A549 (cell line): ENCODE results near the gene ENO3. TPM values are rescaled to one million over a fixed set of nuclear protein-coding genes. Genes with fewer than 3 reads are reported as not detected.

Source experiments
- ATAC-seq, 2 experiments: fragments of 200-7000 bp in 1 of 2; fragments of >200 bp in 1 of 2; cut with Nextera tagmentation in 1 of 2; cut with Tn5 transposase in 1 of 2; 3 replicates each; pipeline versions ENCODE4 v1.8.0 to v1.9.1; 2018 to 2020; ENCODE audit warnings: mild to moderate bottlenecking in 1 of 2, moderate library complexity in 1 of 2
- CTCF ChIA-PET: fragments of 300-600 bp; sonication (Branson Sonifier 250); formaldehyde crosslinking; extraction: SDS; loops from one replicate; lab custom pipeline; 2021; ENCODE audit warnings: antibody characterized with exemption, inconsistent platforms; lab: Yijun Ruan, JAX
- POLR2A ChIA-PET: fragments of 350-600 bp; formaldehyde crosslinking; extraction: SDS; loops from one replicate; lab custom pipeline; 2021; ENCODE audit warnings: antibody characterized with exemption, inconsistent platforms; lab: Yijun Ruan, JAX
- DNase-seq, 2 experiments: peaks; one replicate each; pipeline versions ENCODE4 v3.0.0 to v3.0.0-alpha.2; 2011 to 2016; ENCODE audit warnings: low read depth in 1 of 2, low spot score in 1 of 2
- FAIRE-seq: peaks from 2 replicates; lab custom pipeline; 2011; peaks lifted over from hg19 to GRCh38; lab: Jason Lieb, UNC
- H3K27ac ChIP-seq, 2 experiments: fragments of >200 bp; sonication (Bioruptor Twin); formaldehyde crosslinking; 3 replicates each; pipeline ENCODE4 v1.5.1; 2016 to 2017
- H3K4me1 ChIP-seq: fragments of >200 bp; sonication (Bioruptor Twin); formaldehyde crosslinking; 3 replicates; pipeline ENCODE4 v1.6.1; 2016
- H3K4me2 ChIP-seq: fragments of >200 bp; sonication (Bioruptor Twin); formaldehyde crosslinking; 3 replicates; pipeline ENCODE4 v1.6.1; 2016
- H3K4me3 ChIP-seq: fragments of >200 bp; sonication (Bioruptor Twin); formaldehyde crosslinking; 3 replicates; pipeline ENCODE4 v1.5.1; 2016
- H3K9me3 ChIP-seq: fragments of >200 bp; sonication (Bioruptor Twin); formaldehyde crosslinking; 3 replicates; pipeline ENCODE4 v1.6.1; 2016
- CBX2 ChIP-seq: fragments of 200-600 bp; sonication (generic); IDR thresholded peaks from 2 replicates; pipeline ENCODE4 v1.6.1; 2016; ENCODE audit warnings: low read depth, mild to moderate bottlenecking, borderline replicate concordance
- CBX8 ChIP-seq: fragments of 200-600 bp; sonication (generic); IDR thresholded peaks from 2 replicates; pipeline ENCODE4 v1.6.1; 2016
- CEBPB ChIP-seq, 2 experiments: fragments of >200 bp in 1 of 2; sonication (Bioruptor Twin) in 1 of 2; formaldehyde crosslinking in 1 of 2; IDR thresholded peaks; 2 replicates each; pipeline ENCODE4 v1.6.1; 2012 to 2016
- CHD2 ChIP-seq: fragments of 150-350 bp; IDR thresholded peaks from 2 replicates; pipeline ENCODE4 v1.6.1; 2014; ENCODE audit warnings: low read length; ENCODE audit not compliant: partially characterized antibody
- CHD4 ChIP-seq: fragments of 200-600 bp; sonication (generic); IDR thresholded peaks from 2 replicates; pipeline ENCODE4 v1.6.1; 2016; ENCODE audit warnings: antibody characterized with exemption, mild to moderate bottlenecking, borderline replicate concordance
- EHF ChIP-seq: fragments of 250-450 bp; sonication (Bioruptor Pico); IDR thresholded peaks from 2 replicates; pipeline ENCODE4 v1.5.0; 2020; ENCODE audit warnings: mild to moderate bottlenecking
- HDAC2 ChIP-seq: fragments of 200-600 bp; sonication (generic); IDR thresholded peaks from 2 replicates; pipeline ENCODE4 v1.6.1; 2016
- HEYL ChIP-seq: fragments of 250-450 bp; sonication (Bioruptor Pico); IDR thresholded peaks from 2 replicates; pipeline ENCODE4 v1.8.0; 2021; ENCODE audit warnings: mild to moderate bottlenecking, moderate library complexity
- JUN ChIP-seq, 2 experiments: fragments of >200 bp; sonication (Bioruptor Twin); formaldehyde crosslinking; IDR thresholded peaks; 2 replicates in 1 of 2; 3 replicates in 1 of 2; pipeline ENCODE4 v1.6.1; 2016 to 2017
- JUNB ChIP-seq: fragments of >200 bp; sonication (Bioruptor Twin); formaldehyde crosslinking; IDR thresholded peaks from 2 replicates; pipeline ENCODE4 v1.6.1; 2016
- MAFK ChIP-seq: fragments of 450-650 bp; IDR thresholded peaks from 2 replicates; pipeline ENCODE4 v1.6.1; 2014; ENCODE audit not compliant: partially characterized antibody
- MYC ChIP-seq: IDR thresholded peaks from 2 replicates; pipeline ENCODE4 v1.6.1; 2012; ENCODE audit warnings: mild to moderate bottlenecking, inconsistent platforms, low read length, improper control_type of control experiment, borderline replicate concordance
- NPAS2 ChIP-seq: fragments of 250-450 bp; sonication (Bioruptor Pico); IDR thresholded peaks from 2 replicates; pipeline ENCODE4 v1.8.0; 2022; ENCODE audit warnings: mild to moderate bottlenecking, moderate library complexity, borderline replicate concordance
- POLR2A ChIP-seq: IDR thresholded peaks from 2 replicates; pipeline ENCODE4 v1.6.1; 2012; ENCODE audit warnings: mild to moderate bottlenecking, low read length
- RAD21 ChIP-seq, 2 experiments: fragments of >200 bp in 1 of 2; sonication (Bioruptor Twin) in 1 of 2; formaldehyde crosslinking in 1 of 2; IDR thresholded peaks in 1 of 2; conservative IDR thresholded peaks in 1 of 2; 2 replicates in 1 of 2; 3 replicates in 1 of 2; pipeline ENCODE4 v1.6.1; 2012 to 2018; ENCODE audit warnings: inconsistent platforms in 1 of 2
- RNF2 ChIP-seq: fragments of 200-600 bp; sonication (generic); IDR thresholded peaks from 2 replicates; pipeline ENCODE4 v1.6.1; 2016; ENCODE audit warnings: low read depth, mild to moderate bottlenecking, antibody characterized with exemption, moderate library complexity, borderline replicate concordance
- SMC3 ChIP-seq: fragments of >200 bp; sonication (Bioruptor Twin); formaldehyde crosslinking; IDR thresholded peaks from 3 replicates; pipeline ENCODE4 v1.6.1; 2018; ENCODE audit warnings: inconsistent platforms
- ZFP36 ChIP-seq: fragments of 450-650 bp; IDR thresholded peaks from 2 replicates; pipeline ENCODE4 v1.6.1; 2014; ENCODE audit warnings: borderline replicate concordance; ENCODE audit not compliant: partially characterized antibody
- WGBS: methylation state at CpG from one replicate; pipeline ENCODE4 v1.1.6; 2017; ENCODE audit errors: missing lambda C conversion rate; 5-methylcytosine and 5-hydroxymethylcytosine counted together
- polyA plus RNA-seq, 4 experiments: library from polyadenylated mRNA; depleted of rRNA in 3 of 4; stranded (reverse); fragments of >200 nt; fragmentation: RNase III in 1 of 4; extraction: RNeasy Plus Mini Kit Qiagen cat#74134 plus additional on column Dnase treatment in 1 of 4; gene quantifications; 2 replicates in 3 of 4; 3 replicates in 1 of 4; pipeline ENCODE4 v1.2.3, GENCODE V29; 2011 to 2017
- TF ChIP-seq, protein P1 (sequence below): fragments of 450-650 bp; IDR thresholded peaks from 2 replicates; pipeline ENCODE4 v1.6.1; 2014; ENCODE audit warnings: antibody characterized with exemption
- TF ChIP-seq, protein P2 (sequence below): fragments of >200 bp; sonication (Bioruptor Twin); formaldehyde crosslinking; IDR thresholded peaks from 2 replicates; pipeline ENCODE4 v1.6.1; 2016
- TF ChIP-seq, protein P3 (sequence below): fragments of 150-350 bp; IDR thresholded peaks from 2 replicates; pipeline ENCODE4 v1.6.1; 2014; ENCODE audit warnings: low read depth, mild to moderate bottlenecking, low read length
- TF ChIP-seq, protein P4 (sequence below): fragments of 250-450 bp; sonication (Bioruptor Pico); IDR thresholded peaks from 2 replicates; pipeline ENCODE4 v1.5.0; 2021; ENCODE audit warnings: mild to moderate bottlenecking, moderate library complexity, borderline replicate concordance
- TF ChIP-seq, protein P5 (sequence below): fragments of 200-600 bp; sonication (generic); IDR thresholded peaks from 2 replicates; pipeline ENCODE4 v1.6.1; 2016; ENCODE audit warnings: antibody characterized with exemption, mild to moderate bottlenecking, moderate library complexity

The ENO3 gene
- polyA plus RNA-seq, 2 of the 4 experiments (the other 2 are of a cell fraction), result 52.5 to 109 TPM

DNA sequence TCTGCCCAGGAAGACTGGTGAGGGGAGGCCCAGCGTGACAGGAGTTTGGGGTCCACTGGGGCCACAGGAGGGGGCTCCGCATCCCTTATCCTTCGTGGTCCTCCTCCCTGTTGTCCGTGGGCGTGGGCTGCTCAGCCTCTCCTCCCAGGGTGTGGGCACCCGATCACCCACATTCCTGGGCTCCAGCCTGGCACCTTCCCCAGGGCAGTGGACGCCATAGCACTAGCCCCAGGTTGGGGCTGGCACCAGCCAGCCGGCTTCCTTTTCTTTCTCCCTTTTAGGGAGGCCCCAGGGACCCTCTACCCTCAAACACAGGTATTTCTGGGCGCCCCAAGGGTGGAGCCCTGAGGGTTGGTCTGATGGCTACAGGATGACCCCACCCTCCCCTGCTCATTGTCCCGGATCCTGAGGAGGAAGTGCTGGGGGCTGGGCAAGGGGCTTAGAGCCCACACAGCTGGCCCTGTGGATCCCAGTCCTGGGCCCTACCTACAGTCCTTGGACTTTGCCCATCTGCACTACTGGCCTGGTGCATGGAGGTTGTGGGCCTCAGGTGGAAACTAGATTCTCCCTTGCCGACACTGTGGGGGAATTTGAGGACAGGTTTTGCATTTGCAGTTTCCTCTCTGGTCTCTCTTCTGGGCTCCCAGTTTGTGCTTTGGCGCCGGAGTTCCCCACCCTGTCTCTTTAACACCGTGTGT is 48.0 kb downstream of the ENO3 start:
- POLR2A ChIA-PET, result interaction anchor here (0.6 to 2.3 kb wide), 3 partner anchors 8 to 239 kb away, joined by 3 to 15 read pairs (median 4); partner anchors contain the start of gene CAMTA2
- WGBS, result 18% methylated on average over 14 of the region's 14 CpGs
- FAIRE-seq, result no peak
- peak in 1 of 2 experiments; percentile 44 for DNase-seq
- peak in 1 of 2 experiments; percentile 14; a peak in 3 of 6 replicates for ATAC-seq
- peak overlapping the region; percentile 89 for H3K4me2 ChIP-seq
- H3K4me3 ChIP-seq, result peak overlapping the region; percentile 95
- no peaks in the 10 kb centered on the region for H3K9me3 ChIP-seq
- TF ChIP-seq, protein P1, sequence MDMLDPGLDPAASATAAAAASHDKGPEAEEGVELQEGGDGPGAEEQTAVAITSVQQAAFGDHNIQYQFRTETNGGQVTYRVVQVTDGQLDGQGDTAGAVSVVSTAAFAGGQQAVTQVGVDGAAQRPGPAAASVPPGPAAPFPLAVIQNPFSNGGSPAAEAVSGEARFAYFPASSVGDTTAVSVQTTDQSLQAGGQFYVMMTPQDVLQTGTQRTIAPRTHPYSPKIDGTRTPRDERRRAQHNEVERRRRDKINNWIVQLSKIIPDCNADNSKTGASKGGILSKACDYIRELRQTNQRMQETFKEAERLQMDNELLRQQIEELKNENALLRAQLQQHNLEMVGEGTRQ, result no peak
- no peak for TF ChIP-seq CHD2
- TF ChIP-seq JUNB, result no peak
- TF ChIP-seq HDAC2, result no peak
- no peak for TF ChIP-seq CEBPB (IDR thresholded peaks at IDR 0.05)
- TF ChIP-seq JUN (IDR thresholded peaks at IDR 0.05), result no peak
- TF ChIP-seq MYC, result no peak
- no peak for TF ChIP-seq HEYL (CRISPR knock-in tag)
- TF ChIP-seq SMC3, result no peak
- TF ChIP-seq, protein P2, sequence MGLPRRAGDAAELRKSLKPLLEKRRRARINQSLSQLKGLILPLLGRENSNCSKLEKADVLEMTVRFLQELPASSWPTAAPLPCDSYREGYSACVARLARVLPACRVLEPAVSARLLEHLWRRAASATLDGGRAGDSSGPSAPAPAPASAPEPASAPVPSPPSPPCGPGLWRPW, result no peak
- no peak for TF ChIP-seq CBX2
- TF ChIP-seq, protein P3, sequence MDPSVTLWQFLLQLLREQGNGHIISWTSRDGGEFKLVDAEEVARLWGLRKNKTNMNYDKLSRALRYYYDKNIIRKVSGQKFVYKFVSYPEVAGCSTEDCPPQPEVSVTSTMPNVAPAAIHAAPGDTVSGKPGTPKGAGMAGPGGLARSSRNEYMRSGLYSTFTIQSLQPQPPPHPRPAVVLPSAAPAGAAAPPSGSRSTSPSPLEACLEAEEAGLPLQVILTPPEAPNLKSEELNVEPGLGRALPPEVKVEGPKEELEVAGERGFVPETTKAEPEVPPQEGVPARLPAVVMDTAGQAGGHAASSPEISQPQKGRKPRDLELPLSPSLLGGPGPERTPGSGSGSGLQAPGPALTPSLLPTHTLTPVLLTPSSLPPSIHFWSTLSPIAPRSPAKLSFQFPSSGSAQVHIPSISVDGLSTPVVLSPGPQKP, result no peak
- peaks cover 26% of the 10 kb centered on the region for H3K4me1 ChIP-seq
- peak overlapping the region; percentile 87 to 91 for H3K27ac ChIP-seq
- CTCF ChIA-PET, result interaction anchor here (1.4 to 4.3 kb wide), 6 partner anchors 11 to 63 kb away, joined by 5 to 23 read pairs (median 12); partner anchors contain the start of gene CAMTA2

DNA sequence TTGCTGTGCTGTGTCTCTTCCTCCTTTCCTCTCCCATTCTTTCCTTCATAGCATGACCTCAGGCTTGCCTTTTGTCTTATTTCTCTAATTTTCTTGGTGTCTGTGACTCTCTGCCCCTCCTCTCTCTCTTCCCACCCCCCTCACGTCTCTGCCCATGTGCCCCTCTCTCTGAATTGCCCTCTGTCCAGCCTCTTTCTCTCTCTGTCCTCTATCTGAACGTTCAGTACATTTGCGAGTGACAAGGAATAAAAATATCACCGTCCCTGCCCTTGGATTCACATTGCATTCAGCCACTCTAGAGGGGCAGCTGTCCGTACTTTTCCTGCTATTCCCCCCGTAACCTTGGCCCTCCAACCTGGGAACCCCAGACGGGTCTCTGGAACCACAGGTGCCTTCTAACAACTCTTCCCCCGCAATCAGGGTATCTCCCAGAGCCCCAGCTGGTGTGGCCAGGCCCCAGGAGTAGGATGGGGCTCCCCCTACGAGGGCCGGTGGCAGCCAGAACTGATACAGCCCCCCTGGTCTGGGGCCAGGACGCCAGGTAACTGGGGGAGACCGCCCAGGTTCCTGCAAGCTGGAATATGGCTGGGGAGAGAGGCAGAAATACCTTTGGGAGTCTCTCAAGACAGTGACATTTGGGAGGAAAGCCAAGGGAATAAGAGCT is 48.6 kb downstream of the ENO3 start:
- Histone ChIP-seq H3K9me3 (no peaks in the 10 kb centered on the region), H3K4me1 (peaks cover 26% of the 10 kb centered on the region), H3K4me3 (peak overlapping the region; percentile 95), H3K27ac (peak overlapping the region; percentile 87 to 91), H3K4me2 (peak overlapping the region; percentile 89)
- DNase-seq, result no peak
- no peak for FAIRE-seq
- no peak for ATAC-seq
- POLR2A ChIA-PET, result no interaction called here
- WGBS, result 75% methylated on average over 12 of the region's 12 CpGs
- CTCF ChIA-PET, result interaction anchor here (1.1 to 4.3 kb wide), 6 partner anchors 12 to 62 kb away, joined by 3 to 18 read pairs (median 8); partner anchors contain the start of genes CAMTA2 and SPAG7
- TF ChIP-seq POLR2A, result no peak
- no peak for TF ChIP-seq CHD4
- TF ChIP-seq, protein P4, sequence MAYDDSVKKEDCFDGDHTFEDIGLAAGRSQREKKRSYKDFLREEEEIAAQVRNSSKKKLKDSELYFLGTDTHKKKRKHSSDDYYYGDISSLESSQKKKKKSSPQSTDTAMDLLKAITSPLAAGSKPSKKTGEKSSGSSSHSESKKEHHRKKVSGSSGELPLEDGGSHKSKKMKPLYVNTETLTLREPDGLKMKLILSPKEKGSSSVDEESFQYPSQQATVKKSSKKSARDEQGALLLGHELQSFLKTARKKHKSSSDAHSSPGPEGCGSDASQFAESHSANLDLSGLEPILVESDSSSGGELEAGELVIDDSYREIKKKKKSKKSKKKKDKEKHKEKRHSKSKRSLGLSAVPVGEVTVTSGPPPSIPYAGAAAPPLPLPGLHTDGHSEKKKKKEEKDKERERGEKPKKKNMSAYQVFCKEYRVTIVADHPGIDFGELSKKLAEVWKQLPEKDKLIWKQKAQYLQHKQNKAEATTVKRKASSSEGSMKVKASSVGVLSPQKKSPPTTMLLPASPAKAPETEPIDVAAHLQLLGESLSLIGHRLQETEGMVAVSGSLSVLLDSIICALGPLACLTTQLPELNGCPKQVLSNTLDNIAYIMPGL (CRISPR knock-in tag), result no peak
- no peak for TF ChIP-seq EHF
- no peak for TF ChIP-seq RNF2
- no peak for TF ChIP-seq NPAS2
- TF ChIP-seq RAD21 (conservative IDR thresholded peaks at IDR 0.05 in 1 of 2, IDR thresholded peaks at IDR 0.05 in 1 of 2), result no peak
- TF ChIP-seq MAFK, result no peak
- TF ChIP-seq, protein P5, sequence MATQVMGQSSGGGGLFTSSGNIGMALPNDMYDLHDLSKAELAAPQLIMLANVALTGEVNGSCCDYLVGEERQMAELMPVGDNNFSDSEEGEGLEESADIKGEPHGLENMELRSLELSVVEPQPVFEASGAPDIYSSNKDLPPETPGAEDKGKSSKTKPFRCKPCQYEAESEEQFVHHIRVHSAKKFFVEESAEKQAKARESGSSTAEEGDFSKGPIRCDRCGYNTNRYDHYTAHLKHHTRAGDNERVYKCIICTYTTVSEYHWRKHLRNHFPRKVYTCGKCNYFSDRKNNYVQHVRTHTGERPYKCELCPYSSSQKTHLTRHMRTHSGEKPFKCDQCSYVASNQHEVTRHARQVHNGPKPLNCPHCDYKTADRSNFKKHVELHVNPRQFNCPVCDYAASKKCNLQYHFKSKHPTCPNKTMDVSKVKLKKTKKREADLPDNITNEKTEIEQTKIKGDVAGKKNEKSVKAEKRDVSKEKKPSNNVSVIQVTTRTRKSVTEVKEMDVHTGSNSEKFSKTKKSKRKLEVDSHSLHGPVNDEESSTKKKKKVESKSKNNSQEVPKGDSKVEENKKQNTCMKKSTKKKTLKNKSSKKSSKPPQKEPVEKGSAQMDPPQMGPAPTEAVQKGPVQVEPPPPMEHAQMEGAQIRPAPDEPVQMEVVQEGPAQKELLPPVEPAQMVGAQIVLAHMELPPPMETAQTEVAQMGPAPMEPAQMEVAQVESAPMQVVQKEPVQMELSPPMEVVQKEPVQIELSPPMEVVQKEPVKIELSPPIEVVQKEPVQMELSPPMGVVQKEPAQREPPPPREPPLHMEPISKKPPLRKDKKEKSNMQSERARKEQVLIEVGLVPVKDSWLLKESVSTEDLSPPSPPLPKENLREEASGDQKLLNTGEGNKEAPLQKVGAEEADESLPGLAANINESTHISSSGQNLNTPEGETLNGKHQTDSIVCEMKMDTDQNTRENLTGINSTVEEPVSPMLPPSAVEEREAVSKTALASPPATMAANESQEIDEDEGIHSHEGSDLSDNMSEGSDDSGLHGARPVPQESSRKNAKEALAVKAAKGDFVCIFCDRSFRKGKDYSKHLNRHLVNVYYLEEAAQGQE, result no peak
- no peak for TF ChIP-seq CBX8
- TF ChIP-seq, protein P1, result no peak
- no peak for TF ChIP-seq CBX2
- no peak for TF ChIP-seq ZFP36
- no peak for TF ChIP-seq HDAC2
